ENCODE results near the gene PGM2.

DNA sequence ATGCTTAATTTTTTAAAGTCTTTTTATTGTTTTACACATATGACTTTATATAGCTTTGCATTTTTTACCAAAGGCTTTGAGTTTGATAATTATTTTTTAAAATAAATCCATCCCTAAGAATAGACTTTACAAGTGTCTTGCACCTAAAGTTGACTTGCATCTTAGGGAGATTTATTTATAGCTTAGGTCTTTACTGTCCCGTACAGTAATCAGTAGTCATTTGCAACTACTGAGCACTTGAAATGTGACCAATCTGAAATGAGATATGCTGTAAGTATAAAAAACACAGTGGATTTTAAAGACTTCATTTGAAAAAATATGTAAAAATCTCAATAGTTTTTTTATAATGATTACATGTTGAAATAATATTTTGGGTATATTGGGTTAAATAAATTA is 83.6 kb downstream of the PGM2 start:
- TF ChIP-seq SIN3A (IDR thresholded peaks at IDR 0.05; ENCODE audit: borderline replicate concordance, insufficient read depth, low read length) = no peak
- TF ChIP-seq POLR2AphosphoS5 (IDR thresholded peaks at IDR 0.05; ENCODE audit: low read depth, low read length) = no peak
- TF ChIP-seq, protein P1, sequence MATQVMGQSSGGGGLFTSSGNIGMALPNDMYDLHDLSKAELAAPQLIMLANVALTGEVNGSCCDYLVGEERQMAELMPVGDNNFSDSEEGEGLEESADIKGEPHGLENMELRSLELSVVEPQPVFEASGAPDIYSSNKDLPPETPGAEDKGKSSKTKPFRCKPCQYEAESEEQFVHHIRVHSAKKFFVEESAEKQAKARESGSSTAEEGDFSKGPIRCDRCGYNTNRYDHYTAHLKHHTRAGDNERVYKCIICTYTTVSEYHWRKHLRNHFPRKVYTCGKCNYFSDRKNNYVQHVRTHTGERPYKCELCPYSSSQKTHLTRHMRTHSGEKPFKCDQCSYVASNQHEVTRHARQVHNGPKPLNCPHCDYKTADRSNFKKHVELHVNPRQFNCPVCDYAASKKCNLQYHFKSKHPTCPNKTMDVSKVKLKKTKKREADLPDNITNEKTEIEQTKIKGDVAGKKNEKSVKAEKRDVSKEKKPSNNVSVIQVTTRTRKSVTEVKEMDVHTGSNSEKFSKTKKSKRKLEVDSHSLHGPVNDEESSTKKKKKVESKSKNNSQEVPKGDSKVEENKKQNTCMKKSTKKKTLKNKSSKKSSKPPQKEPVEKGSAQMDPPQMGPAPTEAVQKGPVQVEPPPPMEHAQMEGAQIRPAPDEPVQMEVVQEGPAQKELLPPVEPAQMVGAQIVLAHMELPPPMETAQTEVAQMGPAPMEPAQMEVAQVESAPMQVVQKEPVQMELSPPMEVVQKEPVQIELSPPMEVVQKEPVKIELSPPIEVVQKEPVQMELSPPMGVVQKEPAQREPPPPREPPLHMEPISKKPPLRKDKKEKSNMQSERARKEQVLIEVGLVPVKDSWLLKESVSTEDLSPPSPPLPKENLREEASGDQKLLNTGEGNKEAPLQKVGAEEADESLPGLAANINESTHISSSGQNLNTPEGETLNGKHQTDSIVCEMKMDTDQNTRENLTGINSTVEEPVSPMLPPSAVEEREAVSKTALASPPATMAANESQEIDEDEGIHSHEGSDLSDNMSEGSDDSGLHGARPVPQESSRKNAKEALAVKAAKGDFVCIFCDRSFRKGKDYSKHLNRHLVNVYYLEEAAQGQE (IDR thresholded peaks at IDR 0.05; ENCODE audit: insufficient read depth in 1 of 2, low read depth in 2 of 2, low read length in 2 of 2) = no peak
- no peak for TF ChIP-seq TAF1 (IDR thresholded peaks at IDR 0.05; ENCODE audit: borderline replicate concordance, insufficient read depth, low read length)
- no peak for TF ChIP-seq FOXP2 (optimal IDR thresholded peaks at IDR 0.05; ENCODE audit: borderline replicate concordance, extremely low read depth, extremely low read length, insufficient read depth)

Measured in PFSK-1 (cell line).